IPS-15b (cell line): ENCODE results near the gene DSTN.

Source experiments
- H3K27me3 ChIP-seq: one replicate; pipeline ENCODE4 v1.6.1; 2013; ENCODE audit warnings: low read length; ENCODE audit not compliant: control insufficient read depth, insufficient read depth
- H3K36me3 ChIP-seq: one replicate; pipeline ENCODE4 v1.6.1; 2013; ENCODE audit warnings: low read length; ENCODE audit not compliant: control insufficient read depth, insufficient read depth
- H3K4me1 ChIP-seq: one replicate; pipeline ENCODE4 v1.6.1; 2013; ENCODE audit warnings: mild to moderate bottlenecking, low read length; ENCODE audit not compliant: control insufficient read depth, insufficient read depth
- H3K4me3 ChIP-seq: one replicate; pipeline ENCODE4 v1.5.1; 2013; ENCODE audit warnings: low read depth, low read length
- H3K9ac ChIP-seq: one replicate; pipeline ENCODE4 v1.6.1; 2013; ENCODE audit warnings: low read depth, mild to moderate bottlenecking, low read length
- H3K9me3 ChIP-seq: one replicate; pipeline ENCODE4 v1.6.1; 2013; ENCODE audit warnings: mild to moderate bottlenecking, low read length; ENCODE audit not compliant: control insufficient read depth, insufficient read depth

The DSTN gene

GRCh38 chr20:17647391-17648314 lies 77.8 kb downstream of the DSTN start:
- H3K4me3 ChIP-seq = no peak overlapping the region
- H3K9me3 ChIP-seq = no peaks in the 10 kb centered on the region
- H3K9ac ChIP-seq = no peak overlapping the region
- peaks cover 5% of the 10 kb centered on the region for H3K36me3 ChIP-seq
- H3K27me3 ChIP-seq = no peaks in the 10 kb centered on the region
- H3K4me1 ChIP-seq = no peaks in the 10 kb centered on the region

GRCh38 chr20:17648315-17648646 lies 78.4 kb downstream of the DSTN start:
- Histone ChIP-seq H3K36me3 (no peaks in the 10 kb centered on the region), H3K4me1 (no peaks in the 10 kb centered on the region)

DNA sequence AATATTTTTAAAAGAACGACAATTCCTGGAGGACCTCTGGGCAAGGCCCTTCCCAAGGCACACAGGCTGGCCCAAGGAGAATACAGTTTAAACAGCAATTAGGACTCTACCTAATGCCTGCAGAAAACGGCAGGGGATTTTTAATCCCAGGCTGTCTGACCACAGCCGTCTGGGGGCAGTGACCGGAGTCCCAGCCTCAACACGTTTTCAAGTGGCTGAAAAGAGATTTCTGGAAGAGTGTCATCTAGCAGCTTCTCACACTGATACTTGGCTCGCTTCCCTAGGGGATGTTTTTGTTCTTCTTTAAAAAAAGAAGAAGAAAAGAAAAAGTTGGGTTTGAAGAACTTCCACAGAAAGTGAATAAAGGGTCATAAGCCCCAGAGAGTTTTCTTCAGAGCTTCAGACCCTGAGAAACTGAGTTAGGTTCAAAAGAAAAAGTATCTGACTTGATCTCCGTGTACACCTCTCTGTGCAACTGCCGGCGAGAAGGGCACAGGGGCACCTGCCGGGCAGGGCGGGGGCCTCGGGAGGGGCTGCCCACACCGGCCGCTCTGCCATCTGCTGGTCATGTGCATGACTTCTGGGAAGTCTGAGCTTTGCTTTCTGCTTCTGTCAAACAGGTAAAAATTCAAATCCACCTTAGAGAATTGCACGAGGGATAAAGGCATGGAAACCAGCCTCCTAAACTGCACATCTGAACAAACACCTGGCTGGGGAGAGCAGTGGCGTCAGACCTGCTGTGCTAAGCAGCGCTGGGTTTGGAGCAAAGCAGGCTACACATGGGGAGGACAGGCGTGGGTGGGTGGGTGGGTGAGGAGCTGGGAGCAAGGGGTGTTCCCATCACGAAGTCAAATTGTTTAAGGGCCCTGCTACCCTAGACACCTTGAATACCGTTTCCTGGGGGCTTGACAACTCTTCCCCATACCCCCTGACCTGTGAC lies 79.2 kb downstream of the DSTN start:
- H3K9ac ChIP-seq = no peak overlapping the region
- H3K4me1 ChIP-seq = no peaks in the 10 kb centered on the region
- no peaks in the 10 kb centered on the region for H3K27me3 ChIP-seq
- H3K4me3 ChIP-seq = no peak overlapping the region
- H3K9me3 ChIP-seq = no peaks in the 10 kb centered on the region
- H3K36me3 ChIP-seq = no peaks in the 10 kb centered on the region

More at GRCh38 chr20:17648315-17648646, 78.4 kb downstream of the DSTN start:
- H3K27me3 ChIP-seq = no peaks in the 10 kb centered on the region
- H3K9me3 ChIP-seq = no peaks in the 10 kb centered on the region
- no peak overlapping the region for H3K9ac ChIP-seq
- H3K4me3 ChIP-seq = no peak overlapping the region

DNA sequence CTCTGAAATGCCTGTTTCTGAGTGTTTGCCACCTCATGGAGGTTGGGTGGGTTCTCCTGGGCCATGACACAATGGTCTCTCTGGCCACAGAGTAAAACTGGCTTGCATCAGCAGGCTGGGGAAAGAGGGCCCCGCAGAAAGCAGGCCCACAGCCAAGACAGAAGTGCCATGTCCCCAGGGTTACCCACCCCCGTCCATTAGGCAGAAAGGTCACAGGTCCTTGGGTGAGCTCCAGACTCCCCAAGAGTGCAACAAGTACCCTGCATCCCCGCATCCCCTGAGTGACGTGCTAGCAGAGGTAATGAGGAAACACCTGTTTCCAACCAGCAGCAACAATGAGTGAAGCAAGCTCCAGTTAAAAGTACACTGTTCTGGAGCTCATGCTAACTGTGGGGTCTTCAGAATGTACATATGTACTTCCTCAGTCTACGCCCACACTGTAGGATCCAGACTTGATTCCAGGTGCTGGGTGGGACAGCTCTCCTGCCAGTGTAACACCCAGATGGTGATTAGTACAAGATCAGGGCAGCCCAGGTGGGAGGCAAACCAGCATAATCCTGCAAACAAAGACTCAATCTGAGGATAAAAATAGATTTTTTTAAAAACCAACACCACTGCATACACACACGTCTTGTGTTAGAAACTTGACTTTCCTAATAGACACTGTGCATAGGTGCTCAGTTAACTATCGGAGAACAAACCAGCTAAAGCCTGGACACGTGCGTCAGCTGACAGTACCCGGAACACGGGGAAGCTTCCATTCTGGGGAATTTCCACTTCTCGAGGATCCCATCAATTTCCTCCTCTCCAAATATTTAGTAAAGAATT lies 80.6 kb downstream of the DSTN start:
- peaks cover 5% of the 10 kb centered on the region for H3K4me1 ChIP-seq

GRCh38 chr20:17651129-17651759 lies 81.4 kb downstream of the DSTN start:
- Histone ChIP-seq H3K9ac (no peak overlapping the region), H3K4me1 (peaks cover 12% of the 10 kb centered on the region), H3K36me3 (no peaks in the 10 kb centered on the region), H3K9me3 (no peaks in the 10 kb centered on the region), H3K4me3 (no peak overlapping the region), H3K27me3 (no peaks in the 10 kb centered on the region)

More for the DNA sequence above, 80.6 kb downstream of the DSTN start:
- Histone ChIP-seq H3K36me3 (no peaks in the 10 kb centered on the region), H3K27me3 (no peaks in the 10 kb centered on the region), H3K9me3 (no peaks in the 10 kb centered on the region), H3K9ac (peak overlapping the region; percentile 19), H3K4me3 (no peak overlapping the region)

DNA sequence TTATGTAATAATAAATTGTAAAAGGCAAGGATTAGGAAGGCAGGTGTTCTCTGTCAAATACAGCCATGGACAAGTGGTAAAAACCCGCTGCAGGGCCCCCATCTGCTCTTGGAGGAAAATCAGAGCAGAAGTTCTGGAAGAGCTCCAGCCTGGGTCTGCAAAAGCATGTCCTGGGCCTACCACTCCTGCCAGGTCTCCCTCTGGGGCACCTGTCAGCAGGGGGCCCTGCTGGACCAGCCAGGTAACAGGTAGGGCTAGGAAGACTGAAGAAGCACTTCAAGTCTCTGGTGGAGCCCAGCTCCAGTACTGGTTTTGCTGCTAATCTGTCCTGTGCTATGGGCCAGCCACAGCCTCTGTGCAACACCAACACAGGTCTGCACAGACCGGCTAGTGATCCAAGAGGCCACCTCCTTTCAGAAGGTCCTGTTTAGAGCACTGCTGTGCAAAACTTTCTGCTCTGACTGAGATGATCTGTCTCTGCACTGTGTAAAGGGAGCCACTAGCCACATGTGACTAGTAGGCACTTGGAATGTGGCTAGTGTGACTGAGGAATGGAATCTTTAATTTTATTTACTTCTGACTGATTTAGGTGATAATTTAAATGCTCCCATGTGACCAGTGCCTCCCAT lies 82.0 kb downstream of the DSTN start:
- Histone ChIP-seq H3K27me3 (no peaks in the 10 kb centered on the region), H3K9me3 (no peaks in the 10 kb centered on the region), H3K9ac (no peak overlapping the region), H3K4me1 (peaks cover 15% of the 10 kb centered on the region), H3K36me3 (no peaks in the 10 kb centered on the region), H3K4me3 (no peak overlapping the region)

DNA sequence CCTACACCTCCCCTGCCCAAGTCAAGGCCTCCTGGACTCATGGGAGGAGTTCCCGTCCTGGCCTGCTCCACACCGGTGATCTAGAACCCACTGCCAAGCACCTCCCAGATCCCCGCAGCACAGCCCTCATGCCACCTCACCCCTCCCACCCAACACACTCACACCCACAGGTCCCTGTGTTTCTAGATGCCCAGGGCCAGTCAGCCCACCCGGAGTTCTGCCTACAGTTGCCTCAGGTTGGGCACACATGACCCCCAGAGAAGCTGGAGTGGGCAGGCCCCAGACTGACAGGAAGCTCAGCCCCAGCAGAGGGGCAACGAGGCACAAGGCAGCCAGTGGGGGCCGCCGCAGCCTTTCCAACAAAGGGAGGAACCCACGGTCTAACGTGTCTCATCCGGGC lies 82.5 kb downstream of the DSTN start:
- Histone ChIP-seq H3K36me3 (no peaks in the 10 kb centered on the region), H3K4me3 (no peak overlapping the region), H3K9ac (no peak overlapping the region), H3K4me1 (peaks cover 15% of the 10 kb centered on the region), H3K9me3 (no peaks in the 10 kb centered on the region), H3K27me3 (no peaks in the 10 kb centered on the region)

- Histone ChIP-seq H3K4me1 (peaks cover 15% of the 10 kb centered on the region), H3K36me3 (peaks cover 9% of the 10 kb centered on the region), H3K9ac (no peak overlapping the region), H3K27me3 (no peaks in the 10 kb centered on the region), H3K9me3 (no peaks in the 10 kb centered on the region), H3K4me3 (no peak overlapping the region)
Observed at GRCh38 chr20:17653835-17654648, 84.2 kb downstream of the DSTN start.

- H3K4me3 ChIP-seq = no peak overlapping the region
- H3K27me3 ChIP-seq = no peaks in the 10 kb centered on the region
- H3K36me3 ChIP-seq = peaks cover 9% of the 10 kb centered on the region
- H3K4me1 ChIP-seq = peaks cover 15% of the 10 kb centered on the region
- H3K9ac ChIP-seq = no peak overlapping the region
- H3K9me3 ChIP-seq = no peaks in the 10 kb centered on the region
Observed at GRCh38 chr20:17654649-17655285, 84.9 kb downstream of the DSTN start.

DNA sequence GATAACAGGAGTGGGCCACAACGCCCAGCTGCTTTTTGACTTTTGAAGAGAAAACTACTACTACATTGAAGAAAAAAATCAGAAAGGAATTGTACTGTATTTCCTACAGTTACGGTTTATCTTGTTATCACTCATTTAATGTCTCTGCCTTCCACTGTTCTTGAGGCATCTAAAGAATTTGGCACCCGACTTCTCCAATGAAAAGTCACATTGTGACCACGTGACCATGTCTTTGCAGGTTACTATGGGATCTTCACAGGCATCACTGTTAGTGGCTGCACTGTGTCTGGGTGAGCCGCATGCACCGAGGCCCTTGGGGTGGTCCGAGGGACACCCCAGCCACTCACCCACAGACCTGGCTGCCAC lies 85.4 kb downstream of the DSTN start:
- Histone ChIP-seq H3K9me3 (no peaks in the 10 kb centered on the region), H3K36me3 (peaks cover 9% of the 10 kb centered on the region), H3K4me1 (peaks cover 15% of the 10 kb centered on the region), H3K4me3 (no peak overlapping the region), H3K9ac (no peak overlapping the region), H3K27me3 (no peaks in the 10 kb centered on the region)
